IMR-90 (cell line): ENCODE data around the gene MRPL21. TPM values are rescaled to one million over a fixed set of nuclear protein-coding genes. Genes with fewer than 3 reads are reported as not detected.

Experiments used
- ATAC-seq: fragments of 200-7000 bp; cut with Tn5 transposase; 2 replicates; pipeline ENCODE4 v1.9.1; 2020; ENCODE audit warnings: low read depth, mild to moderate bottlenecking, moderate library complexity
- BruUV-seq: library from RNA; stranded (reverse); fragments of 400-500 nt; replicated peaks from 2 replicates; lab custom pipeline; 2021; lab: Mats Ljungman, UMichigan
- CTCF ChIA-PET: fragments of 300-600 bp; formaldehyde crosslinking; extraction: SDS; loops from one replicate; lab custom pipeline; 2021; ENCODE audit warnings: antibody characterized with exemption; lab: Yijun Ruan, JAX
- POLR2A ChIA-PET: fragments of 300-600 bp; sonication (Branson Sonifier 250); formaldehyde crosslinking; loops from one replicate; lab custom pipeline; 2022; ENCODE audit warnings: antibody characterized with exemption; ENCODE audit not compliant: unreplicated experiment; lab: Charles Lee
- DNase-seq: peaks from one replicate; pipeline ENCODE4 v3.0.0; 2013
- H2AFZ ChIP-seq: replicated peaks from 2 replicates; pipeline ENCODE3; 2013; ENCODE audit warnings: low read length, mild to moderate bottlenecking; ENCODE audit not compliant: poor library complexity
- H2AK5ac ChIP-seq: 2 replicates; pipeline ENCODE4 v1.6.1; 2013; ENCODE audit warnings: low read depth, low read length, inconsistent platforms
- H2AK9ac ChIP-seq: replicated peaks from 2 replicates; pipeline ENCODE3; 2013; ENCODE audit warnings: mild to moderate bottlenecking, low read depth, low read length, moderate library complexity; ENCODE audit not compliant: poor library complexity
- H2BK120ac ChIP-seq: 2 replicates; pipeline ENCODE4 v1.6.1; 2013; ENCODE audit warnings: low read depth, low read length, inconsistent platforms
- H2BK15ac ChIP-seq: 3 replicates; pipeline ENCODE4 v1.6.1; 2013; ENCODE audit warnings: low read depth, low read length, inconsistent platforms
- H2BK20ac ChIP-seq: 2 replicates; pipeline ENCODE4 v1.6.1; 2013; ENCODE audit warnings: low read depth, mild to moderate bottlenecking, inconsistent platforms, low read length, moderate library complexity
- H2BK5ac ChIP-seq: 2 replicates; pipeline ENCODE4 v1.6.1; 2013; ENCODE audit warnings: mild to moderate bottlenecking, low read depth, low read length, inconsistent platforms; ENCODE audit not compliant: poor library complexity, severe bottlenecking
- H3K14ac ChIP-seq: replicated peaks from 2 replicates; pipeline ENCODE4 v1.6.1; 2013; ENCODE audit warnings: low read depth, low read length, inconsistent platforms
- H3K18ac ChIP-seq: 2 replicates; pipeline ENCODE4 v1.6.1; 2013; ENCODE audit warnings: low read depth, low read length, control low read depth
- H3K23ac ChIP-seq: 2 replicates; pipeline ENCODE4 v1.6.1; 2013; ENCODE audit warnings: low read depth, low read length, inconsistent platforms
- H3K27ac ChIP-seq: 2 replicates; pipeline ENCODE4 v1.5.1; 2013; ENCODE audit warnings: mild to moderate bottlenecking, control low read depth, low read length; ENCODE audit not compliant: insufficient read depth
- H3K27me3 ChIP-seq: 2 replicates; pipeline ENCODE4 v1.6.1; 2013; ENCODE audit warnings: low read length; ENCODE audit not compliant: control insufficient read depth, insufficient read depth
- H3K36me3 ChIP-seq: 2 replicates; pipeline ENCODE4 v1.6.1; 2013; ENCODE audit warnings: low read length, mixed read lengths; ENCODE audit not compliant: control insufficient read depth, insufficient read depth
- H3K4ac ChIP-seq: 2 replicates; pipeline ENCODE4 v1.6.1; 2013; ENCODE audit warnings: low read depth, low read length, inconsistent platforms
- H3K4me1 ChIP-seq: 2 replicates; pipeline ENCODE4 v1.6.1; 2013; ENCODE audit warnings: low read length, mixed read lengths; ENCODE audit not compliant: control insufficient read depth, insufficient read depth
- H3K4me2 ChIP-seq: 2 replicates; pipeline ENCODE4 v1.6.1; 2013; ENCODE audit warnings: low read depth, mild to moderate bottlenecking, control low read depth, low read length, moderate library complexity
- H3K4me3 ChIP-seq: 2 replicates; pipeline ENCODE4 v1.5.1; 2013; ENCODE audit warnings: low read depth, mild to moderate bottlenecking, control low read depth, low read length, moderate library complexity; ENCODE audit not compliant: insufficient read depth
- H3K56ac ChIP-seq: 2 replicates; pipeline ENCODE4 v1.6.1; 2013; ENCODE audit warnings: low read length, inconsistent platforms; ENCODE audit not compliant: insufficient read depth; ENCODE audit errors: extremely low read depth
- H3K79me1 ChIP-seq, 2 experiments: 2 replicates each; pipeline ENCODE4 v1.6.1; 2013; ENCODE audit warnings: low read length in 2 of 2, inconsistent platforms in 1 of 2, low read depth in 1 of 2
- H3K9ac ChIP-seq: 2 replicates; pipeline ENCODE4 v1.6.1; 2013; ENCODE audit warnings: low read depth, low read length, control low read depth
- H3K9me1 ChIP-seq: 2 replicates; pipeline ENCODE4 v1.6.1; 2013; ENCODE audit warnings: low read length, inconsistent platforms; ENCODE audit not compliant: insufficient read depth
- H3K9me3 ChIP-seq: 2 replicates; pipeline ENCODE4 v1.6.1; 2013; ENCODE audit warnings: low read length; ENCODE audit not compliant: control insufficient read depth, insufficient read depth
- H4K20me1 ChIP-seq: 2 replicates; pipeline ENCODE4 v1.6.1; 2013; ENCODE audit warnings: low read length, inconsistent platforms; ENCODE audit not compliant: insufficient read depth
- H4K5ac ChIP-seq: 2 replicates; pipeline ENCODE4 v1.6.1; 2013; ENCODE audit warnings: mild to moderate bottlenecking, low read depth, low read length, control low read depth
- H4K8ac ChIP-seq, 2 experiments: 2 replicates each; pipeline ENCODE4 v1.6.1; 2013; ENCODE audit warnings: low read depth in 2 of 2, low read length in 2 of 2, control low read depth in 1 of 2, inconsistent platforms in 1 of 2
- H4K91ac ChIP-seq: 2 replicates; pipeline ENCODE4 v1.6.1; 2013; ENCODE audit warnings: low read depth, low read length, inconsistent platforms; ENCODE audit not compliant: insufficient read depth
- CEBPB ChIP-seq: IDR thresholded peaks from 2 replicates; pipeline ENCODE4 v1.6.1; 2012; ENCODE audit warnings: low read depth, low read length, improper control_type of control experiment
- CTCF ChIP-seq: conservative IDR thresholded peaks from 2 replicates; pipeline ENCODE4 v1.5.1; 2012; ENCODE audit warnings: mild to moderate bottlenecking, low read depth, low read length, improper control_type of control experiment
- FOS ChIP-seq: fragments of 150-350 bp; IDR thresholded peaks from 2 replicates; pipeline ENCODE4 v1.6.1; 2016; ENCODE audit warnings: low read depth, low read length
- MAFK ChIP-seq: IDR thresholded peaks from 2 replicates; pipeline ENCODE4 v1.6.1; 2012; ENCODE audit warnings: low read depth, low read length, improper control_type of control experiment
- MAZ ChIP-seq: IDR thresholded peaks from 2 replicates; pipeline ENCODE4 v1.6.1; 2012; ENCODE audit warnings: low read depth, mild to moderate bottlenecking, low read length, improper control_type of control experiment, moderate library complexity, borderline replicate concordance
- MXI1 ChIP-seq: IDR thresholded peaks from 2 replicates; pipeline ENCODE4 v1.6.1; 2012; ENCODE audit warnings: low read depth, mild to moderate bottlenecking, low read length, moderate library complexity, borderline replicate concordance
- NFE2L2 ChIP-seq: fragments of 150-350 bp; IDR thresholded peaks from 2 replicates; pipeline ENCODE4 v1.6.1; 2016; ENCODE audit warnings: low read depth, mild to moderate bottlenecking, low read length
- RAD21 ChIP-seq: IDR thresholded peaks from 2 replicates; pipeline ENCODE4 v1.6.1; 2012; ENCODE audit warnings: low read length, improper control_type of control experiment
- RCOR1 ChIP-seq: IDR thresholded peaks from 2 replicates; pipeline ENCODE4 v1.6.1; 2012; ENCODE audit warnings: mild to moderate bottlenecking, low read length, improper control_type of control experiment; ENCODE audit not compliant: insufficient replicate concordance
- RFX5 ChIP-seq: IDR thresholded peaks from 2 replicates; pipeline ENCODE4 v1.8.0; 2012; ENCODE audit warnings: low read depth, mild to moderate bottlenecking, low read length, moderate library complexity
- WGBS, 2 experiments: methylation state at CpG; one replicate each; pipeline versions ENCODE4 v1.1.5 to v1.1.7; 2013; ENCODE audit warnings: missing lambda C conversion rate in 2 of 2; ENCODE audit not compliant: insufficient read length in 1 of 2; ENCODE audit errors: extremely low coverage in 2 of 2; 5-methylcytosine and 5-hydroxymethylcytosine counted together
- dilution Hi-C: fragments of 300-500 bp; cut with HindIII; formaldehyde crosslinking; loops from one replicate; pipeline ENCODE4 v1.14.3; 2018; ENCODE audit warnings: low sequenced_read_pairs; ENCODE audit not compliant: unreplicated experiment
- in situ Hi-C: fragments of 300-500 bp; cut with MboI; formaldehyde crosslinking; loops from 3 replicates; pipeline ENCODE4 v1.14.3; 2019; ENCODE audit warnings: low sequenced_read_pairs, inconsistent platforms, mixed read lengths
- intact Hi-C: fragments of 100-400 bp; cut with micrococcal nuclease; formaldehyde crosslinking; loops from 2 replicates; pipeline ENCODE4 v1.10.0; 2022
- polyA plus RNA-seq, 3 experiments: library from polyadenylated mRNA; depleted of rRNA; stranded (reverse); fragments of >200 nt; gene quantifications; 2 replicates each; pipeline ENCODE4 v1.2.3, GENCODE V29; 2012; ENCODE audit warnings: low replicate concordance in 1 of 3
- total RNA-seq: library from RNA; depleted of rRNA; stranded (reverse); fragments of >200 nt; gene quantifications from 2 replicates; pipeline ENCODE4 v1.2.3, GENCODE V29; 2012
- TF ChIP-seq, protein P1 (sequence below): fragments of 150-350 bp; IDR thresholded peaks from 2 replicates; pipeline ENCODE4 v1.6.1; 2016; ENCODE audit warnings: low read depth, mild to moderate bottlenecking, low read length, moderate library complexity, borderline replicate concordance

The MRPL21 gene
- total and polyA plus RNA-seq, 2 of the 4 experiments (the other 2 are of a cell fraction), result 19.2 to 26.3 TPM

GRCh38 chr11:68939583-68940555 is 36.2 kb upstream of the MRPL21 start:
- ATAC-seq (no peak), DNase-seq (no peak)
- no peak overlapping the region for H4K5ac ChIP-seq
- peaks cover 8% of the 10 kb centered on the region; the same call in 1 of the 2 replicates for H3K4me1 ChIP-seq
- H3K27ac ChIP-seq, result no peak overlapping the region
- H2AK9ac ChIP-seq, result no peak overlapping the region
- no peak overlapping the region for H3K4me3 ChIP-seq
- peaks cover 49% of the 10 kb centered on the region for H3K36me3 ChIP-seq
- POLR2A ChIA-PET, result no interaction called here
- no peaks in the 10 kb centered on the region for H3K9me3 ChIP-seq
- no peak overlapping the region for H2AK5ac ChIP-seq
- BruUV-seq, result no TSS peak
- H3K27me3 ChIP-seq, result no peaks in the 10 kb centered on the region
- H3K14ac ChIP-seq, result no peak overlapping the region
- H3K4ac ChIP-seq, result no peak overlapping the region
- H2BK20ac ChIP-seq, result no peak overlapping the region
- H3K9ac ChIP-seq, result no peak overlapping the region
- no peaks in the 10 kb centered on the region for H3K79me1 ChIP-seq
- H4K8ac ChIP-seq, result no peak overlapping the region
- H4K20me1 ChIP-seq, result no peaks in the 10 kb centered on the region
- no peak overlapping the region for H2BK5ac ChIP-seq
- no peak overlapping the region for H4K91ac ChIP-seq
- intact Hi-C loops, result no loop called here
- H2BK120ac ChIP-seq, result no peak overlapping the region
- H3K56ac ChIP-seq, result no peak overlapping the region
- whole genome bisulfite sequencing, 2 experiments, result 91% methylated on average over 8 of the region's 33 CpGs; no CpG with 5 or more reads in 1 of the 2 experiments
- H2AFZ ChIP-seq, result no peak overlapping the region
- no peak overlapping the region for H2BK15ac ChIP-seq
- H3K23ac ChIP-seq, result no peak overlapping the region
- no peak overlapping the region for H3K18ac ChIP-seq
- no peak overlapping the region for H3K4me2 ChIP-seq
- TF ChIP-seq RFX5, result no peak
- no peak for TF ChIP-seq MAZ
- TF ChIP-seq MXI1, result no peak
- no peak for TF ChIP-seq RCOR1
- no peak for TF ChIP-seq NFE2L2
- no peak for TF ChIP-seq FOS
- TF ChIP-seq MAFK, result no peak
- TF ChIP-seq RAD21, result no peak
- TF ChIP-seq CEBPB, result no peak
- no peak for TF ChIP-seq CTCF
- TF ChIP-seq, protein P1, sequence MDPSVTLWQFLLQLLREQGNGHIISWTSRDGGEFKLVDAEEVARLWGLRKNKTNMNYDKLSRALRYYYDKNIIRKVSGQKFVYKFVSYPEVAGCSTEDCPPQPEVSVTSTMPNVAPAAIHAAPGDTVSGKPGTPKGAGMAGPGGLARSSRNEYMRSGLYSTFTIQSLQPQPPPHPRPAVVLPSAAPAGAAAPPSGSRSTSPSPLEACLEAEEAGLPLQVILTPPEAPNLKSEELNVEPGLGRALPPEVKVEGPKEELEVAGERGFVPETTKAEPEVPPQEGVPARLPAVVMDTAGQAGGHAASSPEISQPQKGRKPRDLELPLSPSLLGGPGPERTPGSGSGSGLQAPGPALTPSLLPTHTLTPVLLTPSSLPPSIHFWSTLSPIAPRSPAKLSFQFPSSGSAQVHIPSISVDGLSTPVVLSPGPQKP, result no peak
- CTCF ChIA-PET, result no interaction called here
- in situ Hi-C loops, result loop anchor here (25.0 kb wide), 1 partner anchor 722 kb away; no protein-coding TSS in a partner anchor
- H3K9me1 ChIP-seq, result 0 out of 2 replicates have a peak, but pooled peaks cover 4% of the 10 kb centered on the region
- dilution Hi-C loops, result no loop called here
